Mucosa of rectum (tissue), 2 donors: ENCODE results near the gene C2CD2.

Experiments
- H3K27ac ChIP-seq, 2 donors: one replicate each; pipeline ENCODE4 v1.7.0; 2013; ENCODE audit warnings: inconsistent platforms in 2 of 2, low read depth in 2 of 2, low read length in 2 of 2
- H3K27me3 ChIP-seq, 2 donors: one replicate each; pipeline ENCODE4 v1.7.0; 2013; ENCODE audit warnings: low read length in 2 of 2; ENCODE audit not compliant: control insufficient read depth in 2 of 2, insufficient read depth in 2 of 2
- H3K36me3 ChIP-seq, 2 donors: one replicate each; pipeline ENCODE4 v1.7.0; 2013; ENCODE audit warnings: low read length in 2 of 2; ENCODE audit not compliant: control insufficient read depth in 2 of 2, insufficient read depth in 2 of 2
- H3K4me1 ChIP-seq, 2 donors: one replicate each; pipeline ENCODE4 v1.7.0; 2013; ENCODE audit warnings: low read length in 2 of 2, mild to moderate bottlenecking in 1 of 2; ENCODE audit not compliant: control insufficient read depth in 2 of 2, insufficient read depth in 2 of 2
- H3K4me3 ChIP-seq, 2 donors: one replicate each; pipeline ENCODE4 v1.7.0; 2013; ENCODE audit warnings: low read length in 2 of 2
- H3K9ac ChIP-seq, 2 donors: one replicate each; pipeline ENCODE4 v1.7.0; 2013; ENCODE audit warnings: low read length in 2 of 2, low read depth in 1 of 2, mild to moderate bottlenecking in 1 of 2
- H3K9me3 ChIP-seq, 2 donors: one replicate each; pipeline ENCODE4 v1.7.0; 2013; ENCODE audit warnings: low read length in 2 of 2; ENCODE audit not compliant: control insufficient read depth in 2 of 2
- donor health status: healthy.
- donor health status: Normal muscosa, but diverticular disease.

The C2CD2 gene

DNA sequence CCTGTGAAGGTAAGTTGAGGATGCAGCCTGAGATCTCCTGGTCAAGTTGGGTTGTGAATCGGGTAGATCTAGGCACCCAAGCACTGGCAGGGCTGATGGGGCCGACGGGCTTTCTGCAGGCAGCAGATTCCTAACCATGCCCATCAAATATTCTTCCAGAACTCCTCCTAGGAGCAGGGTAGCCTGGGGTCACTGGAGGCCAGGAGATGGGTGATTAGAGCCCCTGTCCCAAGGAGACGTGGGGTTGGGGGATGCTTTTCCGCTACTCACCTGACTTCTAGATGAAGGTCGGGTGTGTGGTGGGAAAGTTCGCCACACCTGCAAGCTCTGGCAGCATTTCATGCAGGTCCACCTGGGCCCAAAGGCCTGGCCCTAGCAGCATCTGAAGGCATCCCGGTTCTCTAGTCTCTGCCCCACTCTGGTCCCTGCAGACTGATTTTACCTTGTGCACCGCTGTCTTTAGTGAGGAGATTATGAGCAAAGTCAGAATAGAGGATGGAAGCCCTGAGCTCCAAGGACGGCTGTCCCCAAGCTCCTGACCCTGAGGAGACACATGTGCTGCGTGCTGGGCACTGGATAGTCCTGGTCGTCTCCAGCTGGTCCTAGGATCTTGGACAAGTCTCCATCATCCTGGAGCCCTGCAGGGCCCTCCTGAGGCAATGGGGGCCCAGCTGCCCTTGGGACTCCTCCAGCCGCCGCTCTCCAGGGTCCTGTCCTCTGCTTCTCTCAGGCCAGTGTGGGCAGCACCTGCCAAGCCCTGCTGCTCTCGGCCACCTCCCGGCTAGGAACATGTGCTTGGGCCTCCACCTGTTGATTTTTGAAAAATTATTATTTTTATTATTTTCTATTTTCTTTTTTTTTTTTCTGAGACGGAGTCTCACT lies 21.8 kb upstream of the C2CD2 start:
- Histone ChIP-seq H3K4me3 (no peak overlapping the region), H3K4me1 (peaks cover 11 to 12% of the 10 kb centered on the region in 2 donors), H3K36me3 (no peaks in the 10 kb centered on the region), H3K27me3 (no peaks in the 10 kb centered on the region), H3K9ac (no peak overlapping the region), H3K9me3 (no peaks in the 10 kb centered on the region), H3K27ac (no peak overlapping the region)

DNA sequence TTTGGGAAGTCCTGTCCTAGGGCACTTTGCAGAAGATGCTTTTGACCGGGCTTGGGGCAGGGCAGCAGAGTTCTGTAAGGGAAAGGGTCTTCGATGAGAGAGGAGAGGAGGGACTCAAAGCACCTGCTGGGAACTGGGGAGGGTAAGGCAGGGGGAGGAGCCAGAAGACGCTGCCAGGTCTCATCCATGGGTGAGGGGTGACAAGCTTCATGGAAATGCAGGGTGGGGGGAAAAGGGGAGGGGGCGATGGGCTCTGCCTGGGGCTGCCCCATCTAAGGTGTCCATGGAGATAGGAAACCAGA lies 20.9 kb upstream of the C2CD2 start:
- Histone ChIP-seq H3K36me3 (no peaks in the 10 kb centered on the region), H3K9me3 (no peaks in the 10 kb centered on the region), H3K27me3 (no peaks in the 10 kb centered on the region), H3K4me3 (no peak overlapping the region), H3K9ac (no peak overlapping the region), H3K4me1 (peaks cover 11 to 12% of the 10 kb centered on the region in 2 donors), H3K27ac (no peak overlapping the region)

DNA sequence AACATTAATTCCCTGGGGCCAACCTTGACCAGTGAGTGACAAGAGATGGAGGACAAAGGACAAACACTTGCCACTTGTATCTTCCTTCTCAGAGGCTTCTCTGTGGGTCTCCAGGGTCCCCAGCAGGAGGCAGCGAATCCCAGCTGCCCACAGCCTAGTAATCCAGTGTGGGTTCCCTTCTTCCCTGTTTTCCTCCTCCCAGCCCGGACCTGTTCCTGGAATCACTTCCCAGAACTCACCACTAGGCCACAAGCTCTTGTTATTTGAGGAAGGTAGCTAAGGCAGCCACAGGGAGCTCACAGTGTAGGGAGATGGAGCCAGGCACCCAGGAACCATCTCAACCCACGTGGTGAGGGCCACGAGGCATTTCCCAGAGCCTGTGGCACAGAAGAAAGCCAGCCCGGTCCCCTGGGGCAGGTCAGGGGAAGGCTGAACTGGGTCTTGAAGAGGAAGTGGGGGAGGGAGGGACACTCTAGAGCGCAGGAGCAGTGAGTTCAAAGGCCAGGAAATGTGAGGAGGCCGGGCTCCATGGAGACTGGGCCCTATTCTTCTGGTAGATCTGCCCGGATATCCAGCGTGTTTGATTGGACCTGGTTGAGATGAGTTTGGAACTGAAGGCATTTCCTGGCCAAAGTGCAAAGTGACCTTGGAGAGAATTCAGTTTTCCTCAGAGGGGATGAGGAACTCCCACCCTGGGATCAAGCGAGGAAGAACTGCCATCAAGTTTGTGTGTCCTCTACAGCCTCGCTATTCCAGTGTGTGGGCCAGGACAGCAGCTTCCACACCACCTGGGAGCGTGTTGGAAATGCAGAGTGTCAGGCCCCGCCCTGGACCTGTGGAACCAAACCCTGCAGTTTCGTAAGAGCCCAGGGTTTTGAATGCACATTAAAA lies 20.3 kb upstream of the C2CD2 start:
- Histone ChIP-seq H3K9ac (no peak overlapping the region), H3K27me3 (no peaks in the 10 kb centered on the region), H3K9me3 (no peaks in the 10 kb centered on the region), H3K4me3 (no peak overlapping the region), H3K27ac (peak overlapping the region in 1 of 2 donors; percentile 38), H3K36me3 (no peaks in the 10 kb centered on the region), H3K4me1 (peaks cover 11 to 12% of the 10 kb centered on the region in 2 donors)

DNA sequence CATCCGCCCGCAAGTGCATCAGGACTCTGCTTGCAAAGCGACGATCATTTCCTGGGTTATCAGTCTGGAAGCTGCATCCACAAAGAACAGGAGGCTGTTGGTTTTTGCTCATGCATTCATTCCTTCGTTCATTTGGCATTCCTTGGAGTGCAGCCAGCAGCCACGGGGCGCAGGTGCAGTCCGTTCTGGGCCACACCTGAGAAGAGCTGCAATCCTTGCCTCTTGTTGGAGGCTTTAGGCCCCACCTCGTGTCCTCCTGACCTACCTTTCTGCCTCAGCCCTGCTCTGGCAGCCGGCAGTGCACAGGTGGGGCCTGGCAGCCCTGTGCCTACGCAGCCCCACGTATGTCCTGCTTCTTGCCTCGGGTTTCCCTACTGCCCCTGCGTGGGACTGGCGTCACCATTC lies 19.6 kb upstream of the C2CD2 start:
- no peak overlapping the region for H3K4me3 ChIP-seq
- H3K27ac ChIP-seq: no peak overlapping the region

DNA sequence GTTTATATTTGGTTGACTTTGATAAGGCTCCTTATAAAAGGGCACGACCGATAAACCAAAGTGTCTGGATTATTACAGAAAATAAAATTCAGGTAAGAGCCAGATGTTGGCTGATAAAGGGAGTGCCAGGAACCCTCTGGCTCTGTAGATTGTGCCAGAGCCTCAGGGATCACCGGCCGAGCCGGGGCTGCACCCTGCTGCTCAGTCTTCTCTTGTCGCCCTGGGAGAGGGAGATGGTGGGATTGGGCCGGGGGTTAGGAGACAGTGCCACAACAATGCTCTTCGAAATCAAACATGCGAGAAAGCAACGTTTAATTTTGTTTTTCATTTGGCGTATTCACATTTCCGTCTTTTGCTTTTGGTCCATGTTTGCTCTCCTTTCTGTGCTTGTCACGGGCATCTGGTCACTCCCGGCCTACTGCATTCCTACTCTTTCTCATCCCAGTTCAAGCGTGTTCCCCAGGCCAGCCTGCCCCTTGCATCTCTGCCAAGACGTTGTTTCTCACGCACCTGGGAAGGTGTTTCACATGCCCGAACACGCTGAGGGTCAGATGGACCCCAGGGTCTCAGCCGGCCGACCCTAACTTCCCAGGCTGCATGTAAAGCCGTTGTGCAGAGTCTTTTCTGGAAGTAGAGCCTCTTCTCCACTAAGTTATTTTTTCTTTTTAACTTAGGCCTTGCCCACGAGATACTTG lies 18.8 kb upstream of the C2CD2 start:
- Histone ChIP-seq H3K9ac (no peak overlapping the region), H3K9me3 (no peaks in the 10 kb centered on the region), H3K36me3 (no peaks in the 10 kb centered on the region), H3K4me3 (no peak overlapping the region), H3K27ac (no peak overlapping the region), H3K27me3 (no peaks in the 10 kb centered on the region), H3K4me1 (peaks cover 11 to 12% of the 10 kb centered on the region in 2 donors)

More for the DNA sequence above, 19.6 kb upstream of the C2CD2 start:
- H3K9me3 ChIP-seq: no peaks in the 10 kb centered on the region
- H3K4me1 ChIP-seq: peaks cover 11 to 12% of the 10 kb centered on the region in 2 donors
- no peaks in the 10 kb centered on the region for H3K36me3 ChIP-seq
- H3K9ac ChIP-seq: no peak overlapping the region
- H3K27me3 ChIP-seq: no peaks in the 10 kb centered on the region

DNA sequence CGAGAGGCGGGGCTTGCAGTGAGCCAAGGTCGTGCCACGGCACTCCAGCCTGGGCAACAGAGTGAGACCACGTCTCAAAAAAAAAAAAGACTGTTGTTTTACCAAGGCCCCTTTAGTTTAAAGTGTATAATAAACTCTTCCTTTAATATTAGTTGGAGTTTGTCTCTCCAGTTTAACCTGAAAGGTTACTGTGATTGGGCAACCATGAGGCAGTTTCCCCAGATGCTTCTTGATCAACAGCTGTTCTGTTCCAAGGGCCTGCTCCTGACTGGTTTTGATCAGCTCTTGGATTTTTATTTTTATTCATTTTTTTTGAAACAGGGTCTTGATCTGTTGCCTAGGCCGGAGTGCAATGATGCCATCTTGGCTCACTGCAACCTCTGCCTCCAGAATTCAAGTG lies 18.1 kb upstream of the C2CD2 start:
- H3K4me3 ChIP-seq: no peak overlapping the region
- H3K9ac ChIP-seq: no peak overlapping the region
- peaks cover 11 to 12% of the 10 kb centered on the region in 2 donors for H3K4me1 ChIP-seq
- H3K27ac ChIP-seq: no peak overlapping the region
- H3K9me3 ChIP-seq: no peaks in the 10 kb centered on the region
- no peaks in the 10 kb centered on the region for H3K36me3 ChIP-seq
- H3K27me3 ChIP-seq: no peaks in the 10 kb centered on the region

DNA sequence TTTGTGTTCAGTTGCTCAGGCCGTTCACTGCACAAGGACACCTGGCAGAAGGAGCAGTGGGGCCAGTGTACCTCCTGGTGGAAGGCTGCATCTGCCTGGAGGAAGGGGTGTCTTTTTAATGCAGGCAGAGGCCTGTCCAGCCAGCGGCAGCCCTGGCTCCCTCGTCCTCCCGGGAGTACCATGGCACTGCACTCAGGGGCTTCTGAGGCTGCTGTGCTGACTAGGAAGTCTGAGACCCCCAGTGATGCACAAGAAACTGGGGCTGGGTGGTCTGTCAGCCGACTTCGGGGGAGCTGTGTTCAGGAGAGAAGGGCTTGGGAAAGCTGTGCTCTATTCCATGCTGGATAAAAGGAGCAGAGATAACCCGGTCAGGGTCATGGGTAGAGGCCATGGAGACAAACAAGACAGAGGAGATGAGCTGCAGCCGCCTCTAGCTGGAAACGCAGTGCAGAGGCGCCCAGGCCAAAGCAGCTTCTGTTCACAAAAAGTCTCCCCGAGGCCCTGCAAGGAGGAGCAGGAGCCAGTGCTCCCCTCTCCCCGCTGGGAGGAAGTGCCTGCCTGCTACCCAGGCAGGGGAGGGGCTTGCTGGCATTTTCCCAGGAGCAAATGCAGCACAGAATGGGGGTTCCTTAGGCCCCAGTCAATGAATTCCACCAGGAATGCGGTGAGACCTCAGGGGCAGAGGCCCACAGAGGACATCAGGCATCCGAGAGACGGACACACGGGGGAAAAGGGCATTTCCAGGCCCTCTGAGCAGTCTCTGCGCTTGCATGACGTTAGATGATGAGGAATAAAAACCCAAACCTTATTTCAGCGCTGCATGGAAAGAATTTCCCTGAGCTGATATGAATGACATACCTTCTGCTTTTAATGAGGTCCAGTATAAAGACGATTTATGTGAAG lies 17.2 kb upstream of the C2CD2 start:
- Histone ChIP-seq H3K4me1 (peaks cover 11 to 12% of the 10 kb centered on the region in 2 donors), H3K9ac (no peak overlapping the region), H3K9me3 (no peaks in the 10 kb centered on the region), H3K27ac (no peak overlapping the region), H3K36me3 (no peaks in the 10 kb centered on the region), H3K27me3 (no peaks in the 10 kb centered on the region), H3K4me3 (no peak overlapping the region)

DNA sequence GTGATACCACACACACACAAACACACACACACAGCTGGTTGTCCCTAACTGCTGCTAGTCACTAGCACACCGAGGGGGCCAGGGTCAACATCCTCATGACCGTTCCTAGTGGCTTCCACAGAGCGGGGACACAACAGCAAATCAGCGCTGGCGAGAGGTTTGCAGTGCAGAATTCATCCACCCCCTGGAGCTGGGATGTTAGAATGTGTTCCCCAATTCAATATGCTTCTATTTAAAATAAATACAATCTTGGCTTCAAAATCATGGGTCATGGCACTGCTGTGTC lies 16.2 kb upstream of the C2CD2 start:
- no peak overlapping the region for H3K4me3 ChIP-seq
- H3K27me3 ChIP-seq: no peaks in the 10 kb centered on the region
- H3K4me1 ChIP-seq: peaks cover 11 to 12% of the 10 kb centered on the region in 2 donors
- no peaks in the 10 kb centered on the region for H3K9me3 ChIP-seq
- H3K9ac ChIP-seq: no peak overlapping the region
- no peaks in the 10 kb centered on the region for H3K36me3 ChIP-seq
- no peak overlapping the region for H3K27ac ChIP-seq

DNA sequence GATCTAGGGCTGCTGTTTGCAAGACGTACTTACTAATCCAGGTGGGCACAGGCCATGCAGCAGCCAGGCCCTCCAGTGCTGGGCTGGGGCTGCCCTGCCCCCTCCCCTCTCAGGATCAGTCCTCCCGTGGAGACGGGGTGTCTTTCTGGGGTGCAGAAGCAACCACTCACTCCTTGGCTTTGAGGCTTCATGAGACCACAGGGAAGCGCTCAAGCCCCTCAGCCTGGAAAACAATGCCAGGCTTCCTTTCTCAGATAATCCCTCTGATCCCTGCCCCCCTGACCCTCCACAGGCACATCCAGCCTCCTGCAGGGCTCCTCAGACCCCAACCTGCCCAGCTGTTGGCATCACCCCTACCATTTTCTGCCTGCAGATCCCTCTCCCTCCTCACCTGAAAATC lies 13.9 kb upstream of the C2CD2 start:
- H3K36me3 ChIP-seq: no peaks in the 10 kb centered on the region
- H3K27me3 ChIP-seq: no peaks in the 10 kb centered on the region
- no peak overlapping the region for H3K4me3 ChIP-seq
- no peaks in the 10 kb centered on the region for H3K4me1 ChIP-seq
- H3K9ac ChIP-seq: no peak overlapping the region
- H3K27ac ChIP-seq: no peak overlapping the region
- no peaks in the 10 kb centered on the region for H3K9me3 ChIP-seq
